ENCODE measurements around the gene ABCB11. TPM values are rescaled to one million over a fixed set of nuclear protein-coding genes. Genes with fewer than 3 reads are reported as not detected.

The ABCB11 gene
- total and polyA plus RNA-seq, 2 of the 4 experiments (the other 2 are of a cell fraction), result not detected

- no peak overlapping the region for H2BK20ac ChIP-seq (ENCODE audit: low read depth, low read length)
- H3K14ac ChIP-seq (replicated peaks; ENCODE audit: low read depth, low read length), result no peak overlapping the region
- no peak overlapping the region for H3K18ac ChIP-seq (ENCODE audit: low read depth, low read length)
- H3K4me1 ChIP-seq (ENCODE audit: control insufficient read depth, insufficient read depth, low read length), result no peaks in the 10 kb centered on the region
- H2AK5ac ChIP-seq (ENCODE audit: low read depth, low read length), result no peak overlapping the region
- TF ChIP-seq CTCF (conservative IDR thresholded peaks at IDR 0.05; ENCODE audit: low read depth, low read length), result no peak
- no peak for TF ChIP-seq MXI1 (IDR thresholded peaks at IDR 0.05; ENCODE audit: borderline replicate concordance, low read depth, low read length)
- TF ChIP-seq FOS (IDR thresholded peaks at IDR 0.05; ENCODE audit: low read depth, low read length), result no peak
- no peak for TF ChIP-seq RAD21 (IDR thresholded peaks at IDR 0.05; ENCODE audit: low read length)
- no peak for TF ChIP-seq NFE2L2 (IDR thresholded peaks at IDR 0.05; ENCODE audit: low read depth, low read length)
- no peak for TF ChIP-seq CHD1 (IDR thresholded peaks at IDR 0.05; ENCODE audit: low read depth, low read length)
- no peak for TF ChIP-seq RFX5 (IDR thresholded peaks at IDR 0.05; ENCODE audit: low read depth, low read length)
- TF ChIP-seq SMC3 (IDR thresholded peaks at IDR 0.05; ENCODE audit: low read depth, low read length), result no peak
- no peak for TF ChIP-seq RCOR1 (IDR thresholded peaks at IDR 0.05; ENCODE audit: insufficient replicate concordance, low read length)
- no peak for TF ChIP-seq ELK1 (IDR thresholded peaks at IDR 0.05; ENCODE audit: borderline replicate concordance, low read depth, low read length)
- no peak for TF ChIP-seq CEBPB (IDR thresholded peaks at IDR 0.05; ENCODE audit: low read depth, low read length)
- TF ChIP-seq BHLHE40 (IDR thresholded peaks at IDR 0.05; ENCODE audit: low read depth, low read length), result no peak
- no peak for TF ChIP-seq POLR2A (IDR thresholded peaks at IDR 0.05; ENCODE audit: low read depth, low read length)
- TF ChIP-seq MAZ (IDR thresholded peaks at IDR 0.05; ENCODE audit: borderline replicate concordance, low read depth, low read length), result no peak
- TF ChIP-seq MAFK (IDR thresholded peaks at IDR 0.05; ENCODE audit: low read depth, low read length), result no peak
- TF ChIP-seq USF2 (IDR thresholded peaks at IDR 0.05; ENCODE audit: low read depth, low read length), result no peak
- no peak overlapping the region for H2BK120ac ChIP-seq (ENCODE audit: low read depth, low read length)
- H3K56ac ChIP-seq (ENCODE audit: extremely low read depth, insufficient read depth, low read length), result no peak overlapping the region
- no peak overlapping the region for H4K91ac ChIP-seq (ENCODE audit: insufficient read depth, low read depth, low read length)
- in situ Hi-C loops (cut with MboI; ENCODE audit: low sequenced_read_pairs), result no loop called here
- ChIA-PET POLR2A (ENCODE audit: unreplicated experiment) (no interaction called here), CTCF (interaction anchor here (1.0 kb wide), 1 partner anchor 9 kb away, joined by 3 read pairs; no protein-coding TSS in a partner anchor)
- no peak overlapping the region for H3K27ac ChIP-seq (ENCODE audit: insufficient read depth, low read length)
- no peak overlapping the region for H3K4me3 ChIP-seq (ENCODE audit: insufficient read depth, low read depth, low read length)
- no TSS peak for BruUV-seq (replicated peaks)
- no peak overlapping the region for H4K8ac ChIP-seq (ENCODE audit: low read depth in 2 of 2, low read length in 2 of 2)
- H4K5ac ChIP-seq (ENCODE audit: low read depth, low read length), result no peak overlapping the region
- no peak overlapping the region for H3K4me2 ChIP-seq (ENCODE audit: low read depth, low read length)
- H3K9me1 ChIP-seq (ENCODE audit: insufficient read depth, low read length), result no peaks in the 10 kb centered on the region; the same call in 1 of the 2 replicates
- DNase-seq, result no peak
- peaks cover 18% of the 10 kb centered on the region for H3K27me3 ChIP-seq (ENCODE audit: control insufficient read depth, insufficient read depth, low read length)
- WGBS, 2 experiments (ENCODE audit: extremely low coverage in 2 of 2, insufficient read length in 1 of 2), result no CpG with 5 or more reads among the region's 5 CpGs
- intact Hi-C loops (cut with micrococcal nuclease), result loop anchor here (10.0 kb wide), 1 partner anchor 776 kb away; no protein-coding TSS in a partner anchor
- no peaks in the 10 kb centered on the region for H3K36me3 ChIP-seq (ENCODE audit: control insufficient read depth, insufficient read depth, low read length)
- no peak overlapping the region for H3K23ac ChIP-seq (ENCODE audit: low read depth, low read length)
- no peak overlapping the region for H2AFZ ChIP-seq (replicated peaks; ENCODE audit: low read length, poor library complexity)
- no peaks in the 10 kb centered on the region for H4K20me1 ChIP-seq (ENCODE audit: insufficient read depth, low read length)
- no peak overlapping the region for H2AK9ac ChIP-seq (replicated peaks; ENCODE audit: low read depth, low read length, poor library complexity)
- no peak overlapping the region for H3K9ac ChIP-seq (ENCODE audit: low read depth, low read length)
- no peaks in the 10 kb centered on the region for H3K79me1 ChIP-seq (ENCODE audit: low read depth in 1 of 2, low read length in 2 of 2)
- ATAC-seq (ENCODE audit: low read depth), result no peak
- H2BK5ac ChIP-seq (ENCODE audit: low read depth, low read length, poor library complexity, severe bottlenecking), result no peak overlapping the region
- no peak overlapping the region for H2BK15ac ChIP-seq (ENCODE audit: low read depth, low read length)
- dilution Hi-C loops (cut with HindIII; ENCODE audit: low sequenced_read_pairs, unreplicated experiment), result no loop called here
- H3K4ac ChIP-seq (ENCODE audit: low read depth, low read length), result no peak overlapping the region
- H3K9me3 ChIP-seq (ENCODE audit: control insufficient read depth, insufficient read depth, low read length), result no peaks in the 10 kb centered on the region
Measured at GRCh38 chr2:168910330-168910729, 120.8 kb downstream of the ABCB11 start.

All from IMR-90 (cell line).